TTC549 (cell line): Measurements from ENCODE around the gene MCTP1.

ENCODE experiments used
- FAIRE-seq: peaks from 2 replicates; lab custom pipeline; 2012; peaks lifted over from hg19 to GRCh38; lab: Jason Lieb, UNC

MCTP1 gene

DNA sequence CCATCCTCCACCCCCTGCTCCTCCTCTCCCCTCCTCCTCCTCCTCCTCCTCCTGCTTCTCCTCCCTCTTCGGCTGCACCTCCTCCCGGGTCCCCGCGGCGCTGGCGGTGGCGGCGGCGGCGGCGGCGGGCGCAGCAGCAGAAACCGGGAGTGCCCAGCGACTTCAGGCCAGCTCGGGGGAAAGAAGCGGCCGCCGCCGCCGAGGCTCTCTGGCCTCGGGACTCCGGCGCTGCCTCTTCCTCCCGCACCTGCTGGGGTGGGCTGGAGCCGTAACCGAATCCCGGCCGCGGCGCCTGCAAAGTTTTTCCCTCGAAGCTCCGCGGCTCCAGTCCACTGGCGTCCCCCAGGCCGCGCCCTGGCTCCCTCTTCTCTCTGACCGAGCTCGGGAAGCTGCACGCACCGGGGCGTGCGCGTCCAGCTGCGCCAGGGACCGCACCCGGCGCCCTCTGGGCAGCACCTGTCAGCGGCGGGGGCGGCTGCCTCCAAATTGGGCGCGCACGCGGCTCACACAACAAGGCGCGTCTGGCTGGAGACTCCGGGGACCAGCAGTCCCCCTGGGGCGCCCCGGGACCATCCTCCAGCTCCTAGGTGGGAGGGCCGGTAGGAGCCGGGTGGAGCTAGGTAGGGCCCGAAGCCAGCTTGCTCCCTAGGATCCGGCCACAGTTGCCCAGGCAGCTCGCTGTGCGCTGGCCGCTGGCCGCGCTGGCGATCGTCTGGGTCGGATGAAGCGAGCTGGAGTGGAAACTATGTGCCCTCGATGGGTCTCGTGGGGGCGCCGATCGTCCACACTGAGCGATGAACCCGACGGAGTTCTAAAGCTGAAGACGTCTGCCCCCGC, at the start of gene MCTP1:
TSS of gene MCTP1 (minus strand) at position 523 of the 837 bp plus-strand sequence.
- no peak for FAIRE-seq

DNA sequence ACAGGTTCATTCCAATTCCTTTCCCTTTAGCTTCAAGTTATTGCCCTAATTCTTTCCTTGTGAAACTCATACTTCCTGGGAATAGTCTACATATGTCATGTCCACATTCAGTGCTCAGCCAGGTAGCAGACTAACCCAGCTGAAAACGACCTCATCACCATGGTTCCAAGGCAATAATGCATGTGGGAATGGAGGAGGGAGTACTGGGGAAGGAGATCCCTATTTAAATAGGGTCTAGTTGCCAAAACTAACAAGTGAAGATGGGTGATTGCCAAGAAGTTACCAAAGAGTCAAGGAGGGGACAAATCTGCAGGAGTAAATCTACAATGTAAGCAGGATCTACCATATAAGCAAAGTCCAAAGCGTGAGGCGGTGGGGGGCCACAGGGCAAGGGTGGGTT, 47.3 kb upstream of the MCTP1 start:
- no peak for FAIRE-seq

DNA sequence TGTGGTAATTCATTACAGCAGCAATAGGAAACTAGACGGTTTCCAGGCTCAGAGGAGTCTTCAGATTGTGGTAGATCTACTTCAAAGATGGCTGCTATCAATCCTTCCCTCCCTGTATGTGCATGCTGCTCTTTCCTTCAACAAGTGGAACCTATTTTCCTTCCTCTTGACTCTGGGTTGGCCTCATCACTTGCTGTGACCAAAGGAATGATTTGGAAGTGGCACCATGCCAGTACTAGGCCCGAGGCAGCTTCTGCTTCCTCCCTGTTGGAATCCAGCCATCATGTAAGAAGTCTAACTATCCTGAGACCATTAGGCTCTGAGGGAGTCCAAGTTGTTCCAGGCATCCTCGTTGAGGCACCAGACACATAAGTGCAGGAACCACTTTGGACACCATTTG, 46.5 kb upstream of the MCTP1 start:
- no peak for FAIRE-seq

DNA sequence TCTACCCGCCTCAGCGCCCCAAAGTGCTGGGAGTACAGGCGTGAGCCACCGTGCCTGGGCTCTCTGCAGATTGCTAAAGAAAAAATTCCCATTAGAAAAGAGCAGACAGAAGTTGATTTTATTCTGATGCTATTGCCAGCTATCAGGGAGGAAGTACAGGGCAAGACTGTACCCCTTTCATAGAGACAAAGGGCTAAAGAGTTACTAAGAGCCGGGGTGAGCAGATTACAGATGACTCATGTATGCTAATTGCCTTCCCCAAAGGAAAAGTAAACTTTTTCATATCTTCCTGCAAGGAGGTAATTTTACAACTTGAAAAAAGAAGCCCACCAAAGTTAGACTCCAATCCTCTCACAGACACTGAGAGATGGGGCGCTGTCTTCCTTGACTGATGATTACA, 42.3 kb upstream of the MCTP1 start:
- FAIRE-seq: no peak

DNA sequence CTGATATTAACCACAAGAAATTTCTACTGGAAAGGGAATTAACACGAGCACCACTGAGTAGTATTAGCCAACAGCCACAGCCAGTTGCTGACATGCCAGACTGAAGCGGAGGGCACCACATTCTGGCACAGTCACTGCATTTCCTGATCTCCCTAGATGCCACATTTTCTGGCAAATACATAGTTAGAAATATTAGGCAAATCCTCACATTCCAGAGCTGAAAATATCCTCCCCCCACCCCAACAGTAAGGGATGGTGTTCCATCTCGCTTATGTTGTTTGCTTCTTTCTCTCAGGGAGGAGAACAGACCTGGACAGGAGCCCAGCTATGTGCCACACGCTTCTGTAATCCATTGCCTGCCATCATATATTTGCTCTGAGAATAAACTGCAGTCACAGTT, 32.8 kb upstream of the MCTP1 start:
- no peak for FAIRE-seq

DNA sequence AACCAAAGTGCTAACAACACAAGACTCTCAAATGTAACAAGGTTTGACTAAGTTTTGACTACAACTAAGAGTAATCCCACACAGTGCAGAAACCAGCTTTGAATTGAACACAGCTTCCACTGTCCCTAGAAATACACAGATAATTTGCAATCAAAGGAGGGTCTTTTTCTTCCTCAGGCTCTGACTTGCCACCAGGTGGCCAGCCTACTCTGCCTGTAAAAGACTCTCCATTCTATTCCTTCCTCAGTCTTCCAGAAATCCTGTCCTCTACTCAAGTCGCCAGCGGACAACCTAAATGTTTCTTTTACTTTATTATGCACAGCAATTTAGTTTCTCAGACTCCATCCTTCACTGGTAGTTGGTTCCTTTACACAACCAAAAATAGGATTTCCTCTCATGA, 32.2 kb upstream of the MCTP1 start:
- FAIRE-seq: no peak

DNA sequence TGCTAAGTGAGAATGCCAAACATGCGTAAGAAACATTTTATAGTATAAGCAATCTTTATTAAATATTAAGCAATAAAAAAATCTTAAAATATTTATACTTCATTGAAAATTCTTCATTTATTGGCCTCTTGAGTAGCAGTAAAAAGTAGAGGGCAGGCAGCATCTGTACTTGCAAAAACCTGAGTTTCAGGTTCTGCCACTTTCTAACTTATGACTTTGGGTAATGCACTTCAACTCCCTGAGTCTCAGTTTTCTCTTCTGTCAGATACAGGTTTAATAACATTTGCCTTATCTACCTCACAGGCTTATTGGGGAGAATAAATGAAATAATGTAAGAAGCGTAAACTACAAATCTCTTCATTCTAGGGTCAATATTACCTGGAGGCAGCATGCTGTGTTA, 19.8 kb upstream of the MCTP1 start:
- no peak for FAIRE-seq

DNA sequence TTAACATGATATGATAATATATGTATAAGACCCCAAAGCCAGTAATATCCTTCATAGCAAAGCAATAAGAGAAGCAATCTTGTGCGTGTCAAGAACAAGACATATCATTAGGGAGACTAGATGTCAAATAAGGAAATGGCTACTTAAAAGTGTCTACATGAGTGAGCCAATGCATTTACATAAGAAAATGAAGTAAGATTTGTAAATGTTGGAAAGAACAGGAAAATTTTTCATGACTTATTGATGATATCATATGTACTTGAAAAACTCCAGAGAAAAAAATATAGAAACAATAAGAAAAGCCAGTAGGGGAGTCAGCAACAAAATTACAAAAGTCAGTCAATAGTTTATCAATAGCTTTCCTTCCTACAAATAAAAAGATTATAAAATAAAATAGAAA, 13.8 kb upstream of the MCTP1 start:
- no peak for FAIRE-seq

DNA sequence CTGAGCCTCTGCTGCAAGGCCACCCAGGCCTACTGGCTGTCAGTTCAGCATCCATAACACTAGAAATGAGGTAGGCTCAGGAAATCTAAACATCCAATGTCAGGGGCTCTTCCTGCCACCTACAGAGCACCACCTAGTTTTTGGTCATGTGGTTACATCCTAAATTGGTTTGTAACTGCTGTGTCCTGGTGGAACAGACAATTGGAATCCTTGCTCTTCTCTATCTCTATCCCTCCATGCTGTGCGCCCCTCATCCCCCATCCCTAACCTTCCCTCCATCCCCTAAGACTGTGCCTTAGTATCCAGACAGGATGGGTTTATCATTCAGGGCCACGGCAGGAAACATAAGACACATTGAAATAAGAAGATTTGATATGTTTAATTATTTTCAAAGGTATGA, 11.4 kb upstream of the MCTP1 start:
- FAIRE-seq: no peak

DNA sequence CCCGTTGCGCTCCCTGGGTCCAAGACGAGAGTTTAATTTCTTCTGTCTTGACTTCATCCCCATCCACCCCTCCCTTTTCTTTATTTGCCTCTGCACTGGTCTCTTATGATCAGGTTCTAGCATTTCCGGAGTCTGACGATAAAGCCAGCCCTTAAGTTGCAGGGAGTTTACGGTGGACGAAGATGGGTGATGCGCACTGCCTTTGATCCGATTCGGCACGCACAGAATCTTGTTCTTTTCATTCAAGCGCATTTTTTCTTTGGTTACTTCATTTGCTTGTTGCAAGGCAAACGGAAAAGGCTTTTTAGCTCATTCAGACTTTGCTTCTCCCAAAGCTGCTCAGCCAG, 488 bp upstream of the MCTP1 start:
- FAIRE-seq: no peak

DNA sequence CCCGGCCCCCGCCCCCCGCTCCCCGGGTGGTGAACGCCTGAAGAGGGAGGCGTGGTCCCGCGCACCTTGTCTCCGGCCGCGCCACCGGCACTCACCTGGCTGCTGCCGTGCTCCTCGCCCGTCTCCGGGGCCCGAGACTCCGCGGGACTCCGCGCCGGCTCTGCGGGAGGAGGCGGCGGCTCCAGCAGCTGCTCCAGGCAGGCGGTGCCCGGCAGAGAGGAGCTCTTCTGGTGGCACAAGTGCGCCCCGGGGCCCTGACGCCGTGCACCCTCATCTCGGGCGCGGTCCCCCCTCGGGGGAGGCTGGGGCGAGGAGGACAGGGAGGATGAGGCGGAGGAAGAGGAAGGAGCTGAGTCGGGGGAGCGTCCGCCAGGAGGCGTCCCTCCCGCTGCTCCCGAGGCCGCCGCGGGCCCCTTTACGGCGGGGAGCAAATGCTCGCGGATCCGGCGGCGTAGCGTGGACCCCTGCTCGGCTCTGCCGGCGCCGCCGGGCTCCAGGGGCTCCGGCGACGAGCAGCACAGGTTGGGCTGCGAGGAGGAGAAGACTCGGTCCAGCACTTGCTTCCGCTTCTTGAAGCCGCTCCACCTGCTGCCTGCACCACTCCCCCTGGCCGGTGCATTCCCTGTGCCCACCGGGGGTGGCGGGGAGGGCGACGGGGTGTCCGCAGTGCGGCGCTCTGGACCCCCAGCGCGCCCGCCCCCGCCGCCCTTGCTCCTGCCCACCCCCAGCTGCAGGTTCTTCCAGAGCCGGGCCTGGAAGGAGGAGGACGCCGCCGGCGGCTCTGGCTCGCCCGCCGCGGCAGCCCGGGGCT, 928 bp downstream of the MCTP1 start:
- FAIRE-seq: no peak

DNA sequence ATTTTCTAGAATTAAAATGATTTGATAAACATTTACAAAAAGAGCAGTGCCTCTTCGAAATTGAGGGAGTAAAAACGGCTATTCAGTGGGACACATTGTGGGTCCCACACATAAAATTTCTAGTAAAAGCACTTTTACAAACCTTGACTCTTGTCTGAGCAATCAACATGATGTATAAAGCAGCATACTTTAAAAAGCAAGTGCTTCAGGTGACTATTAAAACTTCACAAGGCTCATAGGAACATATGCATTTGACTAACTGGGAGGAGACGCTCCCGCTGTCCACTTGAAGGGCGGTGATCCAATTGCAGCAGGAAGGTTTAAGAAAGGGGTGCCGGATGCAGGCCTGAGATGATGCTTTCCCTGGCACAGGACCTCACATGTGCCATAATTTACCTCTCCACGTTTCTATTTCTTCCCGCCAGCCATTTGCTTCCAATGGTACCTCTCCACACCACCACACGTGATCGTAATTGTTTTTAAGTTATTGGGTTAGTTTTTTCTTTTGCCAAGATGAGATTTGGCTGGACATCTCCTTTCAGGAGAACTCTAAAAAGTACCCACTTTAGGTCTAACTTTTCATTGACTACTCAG, 1.8 kb downstream of the MCTP1 start:
- no peak for FAIRE-seq

DNA sequence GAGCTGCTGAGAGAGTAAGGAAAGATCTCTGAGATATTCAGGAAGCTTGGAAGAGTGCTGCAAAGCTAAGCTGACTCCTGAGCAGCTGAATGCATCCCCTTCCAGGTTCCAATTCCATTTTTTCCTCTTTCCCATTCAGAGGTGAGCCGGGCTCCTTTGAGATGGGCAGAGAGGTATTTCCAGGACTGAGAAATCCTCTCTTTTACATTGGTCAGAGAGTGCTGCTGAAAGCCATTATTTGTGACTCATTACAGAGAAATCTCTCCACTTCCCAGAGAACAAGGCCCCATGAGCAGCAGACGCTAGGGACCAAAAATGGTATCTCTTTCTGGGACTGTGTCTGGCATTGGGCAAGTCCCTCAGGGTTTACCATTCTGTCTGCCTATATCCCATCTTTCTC, 3.7 kb downstream of the MCTP1 start:
- FAIRE-seq: no peak

DNA sequence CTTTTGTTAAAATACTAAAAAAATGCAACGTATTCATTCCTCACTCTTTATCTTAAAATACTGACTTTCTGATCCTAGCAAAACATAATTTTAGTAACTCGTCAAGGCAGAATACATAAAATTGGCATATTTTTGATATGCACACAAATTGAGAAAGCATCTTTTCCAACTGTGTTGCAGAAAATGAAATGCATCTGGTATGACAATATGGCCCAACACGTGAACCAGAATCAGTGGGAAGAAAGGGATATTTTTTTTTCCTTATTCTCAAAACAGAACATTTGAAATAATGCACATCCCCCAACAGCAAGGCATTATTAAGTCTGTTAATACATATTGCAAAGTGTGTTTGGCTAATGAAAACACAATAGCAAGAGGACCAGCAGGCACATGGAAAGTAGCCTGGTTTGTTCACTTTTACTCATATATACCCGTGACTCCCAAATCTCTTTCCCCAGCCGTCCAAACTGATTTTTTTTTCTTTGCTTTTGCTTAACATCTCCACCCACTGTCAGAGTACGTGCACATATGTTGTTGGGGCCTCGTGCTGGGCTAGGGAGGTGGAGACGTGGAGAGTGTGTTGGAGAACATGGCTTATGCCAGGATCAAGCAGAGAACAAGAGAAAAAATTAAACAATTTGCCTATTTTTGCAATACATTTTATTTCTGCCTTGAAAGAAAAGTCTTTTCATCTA, 4.3 kb downstream of the MCTP1 start:
- no peak for FAIRE-seq

DNA sequence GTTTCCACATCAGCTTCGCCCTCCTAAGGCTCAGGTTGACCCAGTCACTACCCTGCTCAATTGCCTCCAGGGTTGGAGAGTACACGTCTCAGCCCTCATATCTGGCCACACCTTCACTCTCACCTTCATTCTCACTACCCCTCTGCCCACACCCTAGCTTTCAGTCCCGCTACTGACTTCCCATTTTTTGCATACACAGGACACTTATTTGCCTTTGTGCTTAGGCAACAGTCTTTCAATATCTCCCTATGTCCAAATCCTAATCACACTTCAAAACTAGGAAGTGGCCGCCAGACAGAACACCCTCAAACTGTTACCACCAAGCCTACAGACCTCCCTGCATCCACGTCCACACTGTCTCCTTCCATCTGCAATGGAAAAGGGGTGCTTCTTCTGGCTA, 10.9 kb downstream of the MCTP1 start:
- no peak for FAIRE-seq

DNA sequence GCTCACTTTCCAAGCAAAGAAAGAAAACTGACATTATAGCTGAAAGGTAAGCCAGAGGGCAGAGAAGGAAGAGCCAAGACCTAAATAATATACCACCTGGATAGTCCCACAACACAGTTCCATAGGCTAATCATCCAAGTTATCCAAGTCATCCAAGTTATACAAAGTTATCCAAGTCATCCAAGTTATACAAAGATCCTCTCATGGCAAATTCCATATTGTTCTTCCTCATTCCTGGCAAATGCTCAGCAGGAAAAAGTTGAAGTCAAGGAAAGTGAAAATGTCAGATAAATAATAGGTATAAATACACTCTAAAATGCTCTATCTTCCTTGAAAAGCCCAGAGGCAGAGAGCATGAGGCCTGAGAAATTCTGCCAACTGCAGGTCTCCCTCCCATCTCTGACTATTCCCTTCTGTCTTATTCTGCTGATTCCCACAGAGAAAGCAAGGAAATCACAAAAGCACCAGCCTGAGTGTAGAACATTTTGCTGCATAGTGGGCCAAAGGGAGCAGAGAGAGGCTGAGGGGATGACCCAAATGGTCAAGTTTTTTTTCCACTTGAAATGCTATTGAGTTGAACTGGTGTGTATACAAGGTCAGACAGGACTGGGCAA, 12.5 kb downstream of the MCTP1 start:
- FAIRE-seq: no peak

DNA sequence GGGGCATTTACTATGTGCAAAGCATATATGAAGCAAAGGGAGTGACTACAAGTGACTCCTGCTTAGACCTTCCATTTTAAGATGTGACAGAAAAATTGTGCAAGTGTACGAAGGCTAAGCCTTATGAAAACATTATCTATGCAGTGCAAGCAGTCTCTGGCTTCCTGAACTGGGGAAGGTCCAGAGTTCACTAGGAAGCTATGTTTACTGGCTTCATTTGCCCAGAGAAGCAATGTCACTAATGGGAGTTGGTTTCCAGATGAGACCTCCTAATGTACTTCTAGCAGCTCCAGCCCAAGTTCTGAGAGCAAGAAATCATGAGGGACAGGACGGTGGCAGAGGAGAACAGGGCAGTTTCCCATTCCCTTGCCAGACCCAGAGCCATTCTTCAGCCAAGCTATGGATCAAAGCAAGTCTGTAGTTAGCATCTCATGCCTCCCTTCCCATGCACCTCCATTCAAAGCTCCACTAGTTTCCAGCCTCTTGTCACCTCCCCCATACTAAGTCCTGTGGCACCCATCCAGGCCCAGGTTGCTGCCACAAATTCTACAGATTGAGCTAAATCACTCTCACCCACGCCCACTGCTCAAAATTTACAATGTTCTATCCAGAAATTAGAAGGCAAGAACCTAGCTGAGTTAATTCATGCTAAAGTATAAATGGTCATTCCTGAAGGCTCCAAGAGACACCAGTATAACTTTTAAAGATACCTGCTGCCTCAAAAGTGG, 21.8 kb downstream of the MCTP1 start:
- no peak for FAIRE-seq

DNA sequence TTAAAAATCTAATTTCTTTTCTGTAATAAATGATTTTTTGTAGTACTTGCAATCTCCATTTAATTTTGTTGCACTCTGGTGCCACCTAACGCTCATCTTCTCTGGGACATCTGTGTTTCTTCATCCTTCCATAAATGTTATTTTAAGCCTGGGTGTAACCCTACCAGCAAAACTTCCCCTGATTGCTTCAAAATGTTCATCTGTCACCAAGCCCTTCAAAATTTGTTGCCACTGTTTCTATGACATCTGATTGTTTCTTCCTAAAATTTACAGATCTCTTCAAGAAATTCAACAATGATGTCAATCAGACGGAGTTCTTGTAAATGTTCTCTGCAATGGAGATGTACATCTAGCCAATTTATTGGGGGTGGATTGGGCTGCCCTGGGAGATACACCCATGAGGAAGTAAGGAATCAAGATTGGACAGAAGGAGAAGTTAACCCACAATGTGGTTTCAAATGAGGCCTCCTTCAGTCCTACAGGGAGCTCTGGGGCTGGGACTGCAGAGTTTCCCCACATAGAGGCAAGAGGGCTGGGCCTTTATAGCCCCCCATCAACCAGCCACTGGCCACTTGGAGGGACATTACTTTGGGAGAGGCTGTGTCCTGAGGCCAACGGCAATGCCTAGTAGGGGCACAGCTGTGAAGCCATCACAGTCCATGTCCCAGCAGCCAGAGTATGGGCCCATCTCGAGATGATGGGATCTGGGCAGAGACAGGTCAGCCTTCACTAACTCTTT, 23.3 kb downstream of the MCTP1 start:
- FAIRE-seq: no peak

DNA sequence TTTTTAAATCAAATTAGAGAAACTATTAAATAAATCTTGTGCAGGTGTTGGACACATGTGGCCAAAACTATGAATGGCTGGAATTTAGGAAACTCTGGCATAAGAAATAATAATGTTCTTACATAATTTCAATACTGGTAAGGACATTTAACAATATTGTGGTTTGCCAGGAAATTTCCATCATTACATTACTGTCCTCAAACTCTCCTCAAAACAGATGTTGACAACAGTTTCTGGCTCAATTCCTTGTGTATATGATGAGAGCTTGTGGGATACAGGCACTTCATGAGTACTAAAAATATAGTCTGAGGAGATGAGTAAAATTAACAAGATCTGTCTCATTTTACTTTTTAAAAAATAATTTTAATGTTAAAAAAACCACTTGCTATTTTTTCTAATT, 27.9 kb downstream of the MCTP1 start:
- no peak for FAIRE-seq

DNA sequence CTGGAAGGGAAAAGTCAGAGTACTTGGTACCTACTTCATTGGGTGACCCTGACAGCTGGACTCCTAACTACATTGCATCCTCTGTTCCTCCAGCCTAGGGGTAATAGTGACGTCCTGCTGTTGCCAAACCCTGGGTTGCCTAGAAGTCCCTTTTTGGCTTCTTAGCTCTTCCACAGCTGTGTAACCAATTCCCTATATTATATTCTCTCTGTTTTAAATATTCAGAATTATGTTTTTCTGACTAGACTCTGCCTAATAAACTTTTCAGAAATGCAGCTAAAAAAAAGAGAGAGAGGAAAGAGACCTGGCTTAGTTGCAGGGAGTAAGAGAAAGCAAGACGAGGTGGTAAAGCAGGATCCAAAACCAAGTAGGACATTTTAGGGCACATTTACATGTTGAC, 28.4 kb downstream of the MCTP1 start:
- FAIRE-seq: no peak

DNA sequence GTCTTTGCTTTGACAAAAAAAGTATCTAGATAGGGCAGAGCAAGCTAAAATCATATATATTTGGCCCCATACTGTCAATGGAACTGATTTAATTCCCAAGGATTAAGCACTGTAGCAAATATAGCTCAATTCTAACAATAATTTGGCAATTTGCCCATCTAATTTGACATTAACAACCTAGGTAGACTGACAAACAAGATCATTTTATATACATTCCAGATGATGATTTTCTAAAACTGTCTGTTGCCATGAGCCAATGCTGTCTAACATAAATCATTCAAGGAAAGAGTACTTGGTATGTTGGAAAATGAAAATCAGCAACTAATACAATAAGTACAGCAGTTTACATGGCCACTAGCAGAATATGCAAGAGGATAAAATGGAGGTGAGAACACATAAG, 32.1 kb downstream of the MCTP1 start:
- no peak for FAIRE-seq
